Cardiac muscle cell (in vitro differentiated cells and primary cell): ENCODE data around the gene MT1H. TPM values are rescaled to one million over a fixed set of nuclear protein-coding genes. Genes with fewer than 3 reads are reported as not detected.

ENCODE experiments used
- DNase-seq, 2 donors: peaks; one replicate each; pipeline versions ENCODE4 v3.0.0 to v3.0.0-alpha.2; 2010 to 2017; ENCODE audit warnings: low read depth in 1 of 2, low spot score in 1 of 2
- H3K27ac ChIP-seq: fragments of 200-600 bp; sonication (generic); 2 replicates; pipeline ENCODE4 v1.5.1; 2016
- H3K27me3 ChIP-seq: fragments of 200-600 bp; sonication (generic); 2 replicates; pipeline ENCODE4 v1.6.0; 2016; ENCODE audit warnings: control low read depth
- H3K36me3 ChIP-seq: fragments of 200-600 bp; sonication (generic); 2 replicates; pipeline ENCODE4 v1.5.1; 2016; ENCODE audit warnings: control low read depth
- H3K4me1 ChIP-seq: fragments of 200-600 bp; sonication (generic); 2 replicates; pipeline ENCODE4 v1.8.1; 2017; ENCODE audit warnings: low read depth, mild to moderate bottlenecking, mixed run types
- H3K4me3 ChIP-seq: fragments of 200-600 bp; sonication (generic); 2 replicates; pipeline ENCODE4 v1.5.1; 2016; ENCODE audit warnings: mild to moderate bottlenecking
- H3K9me3 ChIP-seq: fragments of 200-600 bp; sonication (generic); 2 replicates; pipeline ENCODE4 v1.5.1; 2017; ENCODE audit warnings: low read depth, mild to moderate bottlenecking, control low read depth
- polyA plus RNA-seq: library from polyadenylated mRNA; unstranded; fragments of >200 nt; fragmentation: Nextera tagmentation; extraction: Ambion mirVana; gene quantifications from 2 replicates; pipeline ENCODE4 v1.2.1, GENCODE V29; 2016
- total RNA-seq: library from RNA; depleted of rRNA; stranded (reverse); fragments of >200 nt; gene quantifications from 2 replicates; pipeline ENCODE4 v1.2.3, GENCODE V29; 2016
- TF ChIP-seq, protein P1 (sequence below): IDR thresholded peaks from 2 replicates; pipeline ENCODE4 v1.5.1; 2012; ENCODE audit warnings: low read depth, mild to moderate bottlenecking, low read length

MT1H gene
- total and polyA plus RNA-seq, 2 experiments from 2014 or later: not detected

DNA sequence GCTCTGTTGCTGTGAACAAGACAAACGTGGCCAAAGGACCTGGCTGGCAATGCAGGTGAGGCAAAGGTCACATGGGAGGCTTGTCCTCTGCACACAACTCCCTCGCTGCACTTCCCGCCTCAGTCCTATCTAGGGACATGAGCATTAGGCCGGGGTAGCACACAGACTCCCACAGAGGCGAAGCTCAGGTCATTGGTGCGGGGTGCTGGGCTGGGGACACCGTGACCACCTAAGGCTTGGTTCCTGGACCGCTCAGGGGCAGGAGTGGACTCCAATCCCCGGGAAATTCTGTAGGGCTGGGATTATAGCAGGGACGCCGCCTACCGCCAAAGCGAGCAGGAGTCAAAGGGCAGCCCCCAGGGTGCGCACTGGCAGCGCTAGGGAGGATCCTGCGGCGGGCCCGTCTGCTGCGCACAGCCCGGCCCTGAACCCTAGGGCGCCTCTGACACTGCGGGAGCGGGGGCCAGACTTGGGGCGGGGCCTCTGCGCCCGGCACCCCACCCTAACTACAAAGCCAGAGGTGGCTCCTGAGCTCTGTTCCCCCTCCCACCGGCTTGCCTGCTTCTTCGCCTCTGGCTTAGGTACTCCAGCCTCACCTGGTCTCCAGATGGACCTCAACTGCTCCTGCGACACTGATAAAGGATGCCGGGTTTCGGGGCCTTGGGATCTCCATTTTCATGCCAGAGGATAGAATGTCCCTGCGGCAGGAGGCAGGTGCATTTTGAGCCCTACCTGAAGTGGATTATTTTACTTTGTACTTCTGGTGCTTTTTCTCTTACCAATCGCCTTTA lies 21.8 kb upstream of the MT1H start:
- H3K4me3 ChIP-seq: no peak overlapping the region
- H3K27me3 ChIP-seq: peaks cover 100% of the 10 kb centered on the region
- TF ChIP-seq, protein P1, sequence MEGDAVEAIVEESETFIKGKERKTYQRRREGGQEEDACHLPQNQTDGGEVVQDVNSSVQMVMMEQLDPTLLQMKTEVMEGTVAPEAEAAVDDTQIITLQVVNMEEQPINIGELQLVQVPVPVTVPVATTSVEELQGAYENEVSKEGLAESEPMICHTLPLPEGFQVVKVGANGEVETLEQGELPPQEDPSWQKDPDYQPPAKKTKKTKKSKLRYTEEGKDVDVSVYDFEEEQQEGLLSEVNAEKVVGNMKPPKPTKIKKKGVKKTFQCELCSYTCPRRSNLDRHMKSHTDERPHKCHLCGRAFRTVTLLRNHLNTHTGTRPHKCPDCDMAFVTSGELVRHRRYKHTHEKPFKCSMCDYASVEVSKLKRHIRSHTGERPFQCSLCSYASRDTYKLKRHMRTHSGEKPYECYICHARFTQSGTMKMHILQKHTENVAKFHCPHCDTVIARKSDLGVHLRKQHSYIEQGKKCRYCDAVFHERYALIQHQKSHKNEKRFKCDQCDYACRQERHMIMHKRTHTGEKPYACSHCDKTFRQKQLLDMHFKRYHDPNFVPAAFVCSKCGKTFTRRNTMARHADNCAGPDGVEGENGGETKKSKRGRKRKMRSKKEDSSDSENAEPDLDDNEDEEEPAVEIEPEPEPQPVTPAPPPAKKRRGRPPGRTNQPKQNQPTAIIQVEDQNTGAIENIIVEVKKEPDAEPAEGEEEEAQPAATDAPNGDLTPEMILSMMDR: no peak
- DNase-seq: no peak
- H3K9me3 ChIP-seq: no peaks in the 10 kb centered on the region
- H3K4me1 ChIP-seq: peaks cover 5% of the 10 kb centered on the region
- H3K36me3 ChIP-seq: no peaks in the 10 kb centered on the region
- no peak overlapping the region for H3K27ac ChIP-seq

- Histone ChIP-seq H3K27me3 (peaks cover 97% of the 10 kb centered on the region), H3K4me1 (no peaks in the 10 kb centered on the region), H3K36me3 (no peaks in the 10 kb centered on the region), H3K4me3 (no peak overlapping the region), H3K27ac (no peak overlapping the region), H3K9me3 (no peaks in the 10 kb centered on the region)
- DNase-seq: no peak
- TF ChIP-seq, protein P1: no peak
These were observed 20.3 kb upstream of the MT1H start for GRCh38 chr16:56649271-56649670.

DNA sequence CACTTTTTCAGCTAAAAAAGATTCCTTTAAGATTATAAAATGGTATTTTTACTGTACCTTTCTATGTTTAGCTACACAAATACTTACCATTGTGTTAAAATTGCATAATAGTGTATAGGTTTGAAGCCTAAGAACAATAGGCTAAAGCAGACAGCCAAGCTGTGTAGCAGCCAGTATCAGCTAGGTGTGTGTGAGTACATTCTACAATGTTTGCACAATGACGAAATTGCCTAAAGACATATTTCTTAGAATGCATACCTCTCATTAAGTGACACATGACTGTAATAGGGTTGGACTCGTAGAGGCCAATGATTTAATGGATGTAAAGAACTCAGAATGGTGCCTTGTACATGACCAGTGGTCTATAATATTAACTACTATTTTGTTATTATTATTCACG lies 19.8 kb upstream of the MT1H start:
- Histone ChIP-seq H3K27ac (no peak overlapping the region), H3K27me3 (peaks cover 95% of the 10 kb centered on the region), H3K9me3 (no peaks in the 10 kb centered on the region), H3K4me1 (no peaks in the 10 kb centered on the region), H3K36me3 (no peaks in the 10 kb centered on the region), H3K4me3 (no peak overlapping the region)
- DNase-seq: no peak
- TF ChIP-seq, protein P1: no peak

GRCh38 chr16:56651586-56651985 lies 18.0 kb upstream of the MT1H start, which contains the start of gene MT1B:
Gene MT1B (plus strand): TSS chr16:56651886. CDS start chr16:56651954, 68 bp downstream.
- DNase-seq: no peak
- Histone ChIP-seq H3K9me3 (no peaks in the 10 kb centered on the region), H3K36me3 (no peaks in the 10 kb centered on the region), H3K27me3 (peaks cover 95% of the 10 kb centered on the region), H3K4me3 (no peak within 1 kb of the TSS), H3K27ac (no peak within 1 kb of the TSS), H3K4me1 (no peaks in the 10 kb centered on the region)
- TF ChIP-seq, protein P1: no peak

DNA sequence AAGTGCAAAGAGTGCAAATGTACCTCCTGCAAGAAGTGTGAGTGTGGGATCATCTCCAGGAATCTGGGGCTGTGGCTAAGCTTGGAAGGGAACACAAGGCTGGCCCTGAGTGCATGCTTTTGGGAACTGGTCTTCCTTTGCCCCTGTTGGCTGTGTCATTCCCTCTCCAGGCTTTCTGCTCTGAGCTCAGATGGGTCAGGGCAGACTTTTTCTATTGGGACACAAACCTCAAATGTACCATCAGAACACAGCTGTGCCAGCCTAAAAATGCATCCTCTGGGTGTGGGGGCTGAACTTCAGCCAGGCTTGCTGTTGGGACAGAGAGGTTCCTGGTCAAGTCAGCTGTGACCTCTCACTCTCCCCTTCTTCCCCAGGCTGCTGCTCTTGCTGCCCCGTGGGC lies 17.0 kb upstream of the MT1H start:
- DNase-seq: no peak
- no peak overlapping the region for H3K4me3 ChIP-seq
- peaks cover 94% of the 10 kb centered on the region for H3K27me3 ChIP-seq
- H3K4me1 ChIP-seq: no peaks in the 10 kb centered on the region
- TF ChIP-seq, protein P1: no peak
- H3K36me3 ChIP-seq: no peaks in the 10 kb centered on the region
- no peaks in the 10 kb centered on the region for H3K9me3 ChIP-seq
- H3K27ac ChIP-seq: no peak overlapping the region
